Stimulated activated naive B cell treated with anti-CD40 and anti-IgM and Interleukin-4, amounts not matched to agents 10 μg/mL and 1 μg/mL and 100 μg/mL, for 72 hours (primary cell): ENCODE results near the gene FAAP20.
"Not testable (repeated sequence)": the region's sequence is repeated elsewhere in the genome, so short reads cannot be mapped to it uniquely, and the experiment has no call there.

Experiments used
- ATAC-seq, 2 donors: fragments of 150-1000 bp; cut with Tn5 transposase; replicated peaks; 2 replicates each; pipeline ENCODE4 v1.10.0; 2021; ENCODE audit warnings: moderate library complexity in 1 of 2
- DNase-seq: peaks from one replicate; pipeline ENCODE4 v3.0.0; 2021
- H3K27ac Mint-ChIP-seq: one replicate; pipeline ENCODE4 v1.8.0; 2022; ENCODE audit warnings: mild to moderate bottlenecking, mixed read lengths
- H3K27me3 Mint-ChIP-seq, 2 donors: one replicate each; pipeline ENCODE4 v1.8.0; 2022; ENCODE audit warnings: mixed read lengths in 2 of 2
- H3K36me3 Mint-ChIP-seq, 2 donors: one replicate each; pipeline ENCODE4 v1.8.0; 2022; ENCODE audit warnings: mixed read lengths in 2 of 2, mild to moderate bottlenecking in 1 of 2
- H3K4me1 Mint-ChIP-seq, 2 donors: one replicate each; pipeline ENCODE4 v1.8.0; 2022; ENCODE audit warnings: mixed read lengths in 2 of 2, mild to moderate bottlenecking in 1 of 2
- H3K4me3 Mint-ChIP-seq, 2 donors: one replicate each; pipeline ENCODE4 v1.8.0; 2022; ENCODE audit warnings: mild to moderate bottlenecking in 2 of 2, mixed read lengths in 2 of 2, moderate library complexity in 1 of 2
- H3K9me3 Mint-ChIP-seq, 2 donors: one replicate each; pipeline ENCODE4 v1.8.0; 2022; ENCODE audit warnings: mixed read lengths in 2 of 2, mild to moderate bottlenecking in 1 of 2

FAAP20 gene

DNA sequence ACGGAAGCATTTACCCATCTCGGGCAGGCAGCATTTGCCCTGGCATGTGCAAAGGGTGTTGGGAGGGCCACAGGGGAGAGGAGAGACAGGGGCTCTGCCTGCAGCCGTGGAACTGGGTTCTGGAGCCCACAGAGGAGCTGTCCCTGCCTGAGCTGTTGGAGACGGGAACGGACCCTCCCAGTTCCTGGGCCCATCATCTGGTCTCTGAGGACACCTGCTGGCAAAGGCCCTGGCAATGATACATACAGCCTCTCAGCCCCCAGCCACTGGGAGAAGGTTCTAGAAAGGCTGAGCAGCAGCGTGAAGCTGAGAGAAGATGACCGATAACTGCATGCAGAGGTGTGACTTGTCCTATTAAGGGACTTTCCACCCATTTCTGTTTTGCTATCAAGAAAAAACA lies 31.4 kb downstream of the FAAP20 start:
- DNase-seq (no peak), ATAC-seq (no peak)
- H3K27me3 Mint-ChIP-seq = no peaks in the 10 kb centered on the region
- H3K4me1 Mint-ChIP-seq = no peaks in the 10 kb centered on the region
- H3K4me3 Mint-ChIP-seq = no peak overlapping the region
- H3K27ac Mint-ChIP-seq = no peak overlapping the region
- H3K9me3 Mint-ChIP-seq = peaks cover 0 to 3% of the 10 kb centered on the region in 2 donors
- peaks cover 26 to 37% of the 10 kb centered on the region in 2 donors for H3K36me3 Mint-ChIP-seq

DNA sequence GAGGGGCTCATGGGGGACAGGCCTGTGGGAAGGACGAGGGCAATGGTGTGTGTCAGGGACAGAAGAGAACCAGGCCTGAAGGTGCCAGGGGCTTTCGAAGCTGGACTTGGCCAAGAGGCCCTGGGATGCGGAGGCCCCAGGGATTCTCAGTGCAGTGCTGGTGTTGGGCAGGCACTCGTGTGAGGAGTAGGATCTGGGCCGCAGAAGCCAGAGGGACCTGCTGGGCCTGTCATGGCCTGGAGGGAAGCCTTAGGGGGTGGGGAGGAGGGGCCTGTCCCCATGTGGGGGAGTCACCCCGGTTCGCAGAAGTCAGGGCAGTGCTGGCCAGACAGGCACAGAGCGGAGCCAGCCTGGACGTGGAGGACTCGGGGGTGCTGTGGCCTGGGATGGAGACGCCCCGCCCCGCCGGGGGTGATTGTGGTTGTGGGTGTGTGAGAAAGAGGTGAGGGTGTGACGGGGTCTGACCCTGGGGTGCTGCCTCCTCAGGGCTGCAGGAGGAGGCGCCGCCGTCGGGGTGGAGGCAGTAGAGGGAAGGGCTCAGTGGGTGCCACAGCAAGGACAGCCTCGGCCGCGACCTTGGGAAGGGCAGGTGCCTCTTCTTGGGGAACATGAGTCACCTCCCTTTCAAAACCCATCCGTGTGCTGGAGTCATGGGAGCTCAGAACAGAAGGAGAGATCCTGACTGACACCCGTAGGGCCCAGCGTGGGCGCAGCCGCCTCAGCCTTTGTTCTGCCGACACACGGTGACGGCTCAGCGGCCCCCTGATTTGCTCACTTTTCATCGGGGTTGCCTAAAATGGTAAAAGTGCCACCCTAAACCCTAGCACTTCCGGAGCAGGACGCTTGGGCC lies 33.9 kb downstream of the FAAP20 start:
- H3K27me3 Mint-ChIP-seq = no peaks in the 10 kb centered on the region
- no peak overlapping the region for H3K4me3 Mint-ChIP-seq
- H3K9me3 Mint-ChIP-seq = peaks cover 0 to 3% of the 10 kb centered on the region in 2 donors
- peaks cover 37 to 51% of the 10 kb centered on the region in 2 donors for H3K36me3 Mint-ChIP-seq
- DNase-seq = no peak
- H3K27ac Mint-ChIP-seq = no peak overlapping the region
- H3K4me1 Mint-ChIP-seq = no peaks in the 10 kb centered on the region
- no peak for ATAC-seq

DNA sequence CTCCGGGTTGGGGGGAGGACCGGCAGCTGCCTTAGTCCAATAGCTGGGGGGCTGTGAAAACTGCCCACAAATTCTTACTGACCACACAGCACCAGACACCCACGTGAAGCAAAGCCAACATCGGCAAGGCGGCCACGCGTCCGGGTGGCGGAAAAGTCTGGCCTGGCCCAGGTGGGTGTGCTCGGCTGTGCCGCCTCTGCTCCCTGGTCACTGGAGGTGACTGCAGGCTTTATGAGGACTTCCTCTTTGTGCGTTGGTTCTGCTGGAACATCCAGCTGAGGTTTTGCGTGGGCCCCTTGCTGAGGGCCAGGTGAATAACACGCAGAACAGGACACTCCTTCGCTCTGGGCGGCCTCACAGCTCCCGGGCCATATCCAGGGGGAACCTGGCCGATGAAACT lies 35.4 kb downstream of the FAAP20 start:
- Mint-ChIP-seq H3K4me3 (no peak overlapping the region), H3K27ac (no peak overlapping the region), H3K27me3 (no peaks in the 10 kb centered on the region), H3K4me1 (no peaks in the 10 kb centered on the region), H3K9me3 (peaks cover 6 to 9% of the 10 kb centered on the region in 2 donors), H3K36me3 (peaks cover 46 to 55% of the 10 kb centered on the region in 2 donors)
- no peak for DNase-seq
- no peak for ATAC-seq

DNA sequence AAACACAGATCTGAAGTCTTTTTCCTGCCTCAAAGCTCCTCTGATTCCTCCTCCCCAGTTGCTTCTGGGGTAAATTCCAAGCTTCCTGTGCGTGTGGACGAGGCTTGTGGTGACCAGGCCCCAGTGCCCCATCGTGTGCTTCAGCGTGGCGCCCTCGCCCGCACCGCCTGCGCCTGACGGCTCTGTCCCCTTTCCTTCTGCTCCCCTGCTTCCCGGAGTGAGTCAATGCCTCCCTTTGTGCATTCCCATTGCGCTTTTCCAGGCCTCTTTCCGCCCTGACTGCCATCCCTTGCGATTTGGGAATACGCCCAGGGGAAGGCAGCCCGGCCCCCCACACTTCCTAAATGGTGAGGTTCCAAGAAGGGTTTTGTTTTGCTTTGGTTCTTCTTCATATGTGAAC lies 36.3 kb downstream of the FAAP20 start:
- Mint-ChIP-seq H3K4me3 (no peak overlapping the region), H3K36me3 (peaks cover 45 to 55% of the 10 kb centered on the region in 2 donors), H3K27ac (no peak overlapping the region), H3K27me3 (no peaks in the 10 kb centered on the region), H3K9me3 (peaks cover 6 to 9% of the 10 kb centered on the region in 2 donors), H3K4me1 (no peaks in the 10 kb centered on the region)
- no peak for ATAC-seq
- DNase-seq = no peak

DNA sequence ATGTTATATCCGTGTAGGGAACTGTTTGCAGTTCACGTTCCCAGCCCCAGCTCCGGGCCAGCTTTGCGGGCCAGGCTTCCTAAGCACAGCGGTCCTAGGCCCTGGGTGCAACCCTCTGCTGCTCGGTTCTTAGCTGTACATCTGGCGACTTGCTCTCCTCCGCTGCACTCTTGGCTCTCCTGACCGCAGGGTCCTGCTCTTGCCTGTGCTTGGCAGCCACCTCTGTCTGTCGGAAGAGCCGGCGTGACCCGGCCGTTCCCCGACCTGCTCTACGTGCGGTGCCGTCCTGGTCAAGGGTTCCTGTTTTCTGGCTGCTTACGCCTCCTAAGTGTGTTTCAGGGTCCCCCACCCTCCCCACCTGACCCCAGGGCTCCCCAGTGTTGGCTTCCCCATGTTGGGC lies 36.7 kb downstream of the FAAP20 start:
- no peaks in the 10 kb centered on the region for H3K4me1 Mint-ChIP-seq
- H3K9me3 Mint-ChIP-seq = peaks cover 6 to 7% of the 10 kb centered on the region in 2 donors
- H3K36me3 Mint-ChIP-seq = peaks cover 41 to 53% of the 10 kb centered on the region in 2 donors
- no peak overlapping the region for H3K4me3 Mint-ChIP-seq
- DNase-seq = no peak
- H3K27ac Mint-ChIP-seq = no peak overlapping the region
- ATAC-seq = no peak
- H3K27me3 Mint-ChIP-seq = no peaks in the 10 kb centered on the region

DNA sequence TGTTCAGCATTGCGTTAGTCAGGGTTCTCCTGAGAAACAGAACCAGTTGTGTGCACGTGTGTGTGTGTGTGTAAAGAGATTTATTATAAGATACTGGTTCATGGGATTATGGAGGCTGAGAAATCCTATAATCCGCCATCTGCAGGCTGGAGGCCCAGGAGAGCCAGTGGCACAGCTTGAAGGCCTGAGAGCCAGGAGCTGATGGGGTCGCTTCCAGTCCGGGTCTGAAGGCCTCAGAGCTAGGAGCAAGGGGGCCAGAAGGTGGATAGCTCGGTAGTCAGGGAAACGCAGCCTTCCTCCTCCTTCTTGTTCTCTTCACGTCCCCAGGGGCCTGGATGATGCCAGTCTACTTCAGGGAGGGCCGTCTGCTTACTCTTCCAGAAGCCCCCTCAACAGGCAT lies 37.7 kb downstream of the FAAP20 start:
- H3K27me3 Mint-ChIP-seq = no peaks in the 10 kb centered on the region
- H3K9me3 Mint-ChIP-seq = peaks cover 6% of the 10 kb centered on the region in 2 donors
- no peak overlapping the region for H3K4me3 Mint-ChIP-seq
- H3K36me3 Mint-ChIP-seq = peaks cover 42 to 54% of the 10 kb centered on the region in 2 donors
- no peak for ATAC-seq
- no peak for DNase-seq
- H3K4me1 Mint-ChIP-seq = no peaks in the 10 kb centered on the region
- no peak overlapping the region for H3K27ac Mint-ChIP-seq

DNA sequence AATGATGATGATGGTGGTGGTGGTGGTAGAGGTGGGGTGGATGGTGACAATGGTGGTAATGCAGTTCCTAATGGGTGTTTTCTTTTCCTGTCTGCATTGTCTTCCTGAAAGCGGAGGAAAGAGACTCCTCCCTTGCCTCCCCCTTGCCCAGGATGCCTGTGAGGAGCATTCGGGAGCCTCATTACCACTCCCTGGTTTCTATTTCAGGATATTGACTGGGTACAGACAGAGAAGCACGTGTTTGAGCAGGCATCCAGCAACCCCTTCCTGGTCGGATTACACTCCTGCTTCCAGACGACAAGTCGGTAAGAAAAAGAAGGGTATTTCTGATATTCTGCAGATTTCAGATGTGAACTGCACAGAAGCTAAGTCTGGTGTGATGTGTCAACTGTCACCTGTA lies 38.8 kb downstream of the FAAP20 start:
- DNase-seq = no peak
- Mint-ChIP-seq H3K4me1 (no peaks in the 10 kb centered on the region), H3K4me3 (no peak overlapping the region), H3K36me3 (peaks cover 42 to 55% of the 10 kb centered on the region in 2 donors), H3K9me3 (peaks cover 6% of the 10 kb centered on the region in 2 donors), H3K27ac (no peak overlapping the region), H3K27me3 (no peaks in the 10 kb centered on the region)
- no peak for ATAC-seq

DNA sequence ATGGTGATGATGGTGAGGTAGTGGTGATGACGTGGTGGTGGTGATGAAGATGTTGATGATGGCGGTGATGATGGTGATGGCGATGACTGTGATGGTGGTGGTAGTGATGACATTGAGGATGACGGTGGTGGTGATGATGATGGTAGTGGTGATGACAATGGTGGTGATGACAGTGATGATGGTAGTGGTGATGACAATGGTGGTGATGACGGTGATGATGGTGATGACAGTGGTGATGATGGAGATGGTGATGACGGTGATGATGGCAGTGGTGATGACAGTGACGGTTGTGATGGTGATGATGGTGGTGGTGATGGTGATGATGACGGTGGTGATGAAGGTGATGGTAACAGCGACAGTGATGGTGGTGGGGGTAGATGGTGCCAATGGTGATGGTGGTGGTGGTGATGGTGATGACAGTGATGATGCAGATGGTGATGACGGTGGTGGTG lies 39.4 kb downstream of the FAAP20 start:
- DNase-seq (no peak), ATAC-seq (no peak)
- no peak overlapping the region for H3K27ac Mint-ChIP-seq
- no peaks in the 10 kb centered on the region for H3K4me1 Mint-ChIP-seq
- peaks cover 6% of the 10 kb centered on the region in 2 donors for H3K9me3 Mint-ChIP-seq
- H3K36me3 Mint-ChIP-seq = peaks cover 44 to 52% of the 10 kb centered on the region in 2 donors
- H3K4me3 Mint-ChIP-seq = no peak overlapping the region
- H3K27me3 Mint-ChIP-seq = no peaks in the 10 kb centered on the region

DNA sequence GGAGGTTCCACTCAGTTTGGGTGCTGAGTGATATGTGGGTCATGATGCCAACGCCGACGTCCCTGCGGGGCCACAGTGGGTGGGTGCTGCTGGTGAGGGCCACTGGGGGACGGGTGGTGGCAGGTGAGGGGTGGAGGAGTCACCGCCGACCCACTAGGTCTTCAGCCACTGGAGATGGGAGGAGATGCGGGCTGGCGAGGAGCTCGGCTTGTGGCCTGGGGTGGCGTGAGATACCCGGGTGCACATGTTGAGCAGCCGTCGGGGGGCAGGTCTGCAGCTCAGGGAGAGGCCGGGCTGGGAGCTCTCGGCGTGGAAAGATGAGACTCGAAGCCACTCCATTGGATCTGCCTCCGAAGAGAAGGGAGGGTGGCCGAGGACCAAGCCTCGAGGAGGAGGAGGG lies 40.5 kb downstream of the FAAP20 start:
- ATAC-seq (no peak), DNase-seq (no peak)
- H3K36me3 Mint-ChIP-seq = peaks cover 42 to 48% of the 10 kb centered on the region in 2 donors
- no peaks in the 10 kb centered on the region for H3K27me3 Mint-ChIP-seq
- H3K27ac Mint-ChIP-seq = no peak overlapping the region
- no peaks in the 10 kb centered on the region for H3K4me1 Mint-ChIP-seq
- H3K4me3 Mint-ChIP-seq = no peak overlapping the region
- peaks cover 6% of the 10 kb centered on the region in 2 donors for H3K9me3 Mint-ChIP-seq

DNA sequence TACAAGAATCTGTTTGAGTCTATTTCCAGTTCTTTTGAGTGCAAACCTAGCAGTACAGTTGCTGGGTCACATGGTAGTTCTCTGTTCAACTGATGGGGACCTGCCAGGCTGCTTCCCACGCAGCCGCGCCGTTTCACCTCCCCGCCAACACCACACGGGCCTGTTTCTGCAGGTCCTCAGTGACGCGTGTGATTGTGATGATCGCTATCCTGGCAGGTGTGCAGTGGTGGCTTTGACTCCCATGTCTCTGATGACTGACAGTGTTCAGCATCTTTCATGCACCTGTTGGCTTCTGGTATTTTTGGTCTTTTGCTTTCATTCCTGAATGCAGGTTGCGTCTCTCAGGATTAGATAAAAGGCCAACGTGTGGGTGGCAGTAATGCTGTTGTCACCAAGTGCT lies 41.6 kb downstream of the FAAP20 start:
- Mint-ChIP-seq H3K4me3 (no peak overlapping the region), H3K27me3 (no peaks in the 10 kb centered on the region), H3K4me1 (no peaks in the 10 kb centered on the region), H3K27ac (no peak overlapping the region), H3K36me3 (peaks cover 34 to 42% of the 10 kb centered on the region in 2 donors), H3K9me3 (peaks cover 6% of the 10 kb centered on the region in 2 donors)
- DNase-seq = no peak
- ATAC-seq = no peak

DNA sequence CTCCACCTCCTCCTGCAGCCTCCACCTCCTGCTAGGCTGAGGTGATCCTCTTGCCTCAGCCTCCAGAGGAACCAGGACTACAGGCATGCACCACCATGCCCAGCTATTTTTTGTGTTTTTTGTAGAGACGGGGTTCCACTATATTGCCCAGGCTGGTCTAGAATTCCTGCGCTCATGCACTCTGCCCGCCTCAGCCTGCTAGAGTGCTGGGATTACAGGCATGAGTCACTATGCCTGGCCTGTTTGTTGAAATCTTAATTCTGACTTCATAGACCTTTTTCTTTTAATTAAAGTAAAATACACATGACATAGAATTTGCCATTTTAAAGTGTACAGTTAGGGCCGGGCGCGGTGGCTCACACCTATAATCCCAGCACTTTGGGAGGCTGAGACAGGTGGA lies 42.7 kb downstream of the FAAP20 start:
- H3K36me3 Mint-ChIP-seq = peaks cover 31 to 42% of the 10 kb centered on the region in 2 donors
- H3K4me3 Mint-ChIP-seq = no peak overlapping the region
- H3K27me3 Mint-ChIP-seq = no peaks in the 10 kb centered on the region
- no peaks in the 10 kb centered on the region for H3K4me1 Mint-ChIP-seq
- ATAC-seq = no peak
- DNase-seq = no peak
- H3K9me3 Mint-ChIP-seq = peaks cover 6% of the 10 kb centered on the region in 2 donors
- no peak overlapping the region for H3K27ac Mint-ChIP-seq

DNA sequence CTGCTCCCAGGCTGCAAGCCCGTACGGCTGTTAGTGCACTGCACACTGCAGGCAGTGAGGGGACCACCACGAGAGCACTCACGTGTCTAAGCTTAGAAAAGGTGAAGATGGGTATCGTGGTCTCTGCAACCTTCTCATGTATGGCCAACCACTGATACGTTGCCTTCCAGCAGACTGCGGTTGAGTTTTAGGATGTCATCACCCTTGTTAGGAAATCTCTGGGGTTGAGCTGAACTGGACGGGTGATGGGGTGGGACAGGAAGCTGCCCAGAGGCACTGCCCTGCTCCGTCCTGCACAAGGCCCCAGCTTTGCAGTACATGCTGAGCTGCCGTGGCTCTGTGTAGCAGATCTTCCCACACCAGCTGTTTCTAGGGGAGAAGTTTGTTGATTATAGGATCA lies 43.3 kb downstream of the FAAP20 start:
- ATAC-seq = no peak
- Mint-ChIP-seq H3K4me1 (no peaks in the 10 kb centered on the region), H3K4me3 (no peak overlapping the region), H3K9me3 (peaks cover 6% of the 10 kb centered on the region in 2 donors), H3K27ac (no peak overlapping the region), H3K27me3 (no peaks in the 10 kb centered on the region), H3K36me3 (peaks cover 25 to 35% of the 10 kb centered on the region in 2 donors)
- no peak for DNase-seq

DNA sequence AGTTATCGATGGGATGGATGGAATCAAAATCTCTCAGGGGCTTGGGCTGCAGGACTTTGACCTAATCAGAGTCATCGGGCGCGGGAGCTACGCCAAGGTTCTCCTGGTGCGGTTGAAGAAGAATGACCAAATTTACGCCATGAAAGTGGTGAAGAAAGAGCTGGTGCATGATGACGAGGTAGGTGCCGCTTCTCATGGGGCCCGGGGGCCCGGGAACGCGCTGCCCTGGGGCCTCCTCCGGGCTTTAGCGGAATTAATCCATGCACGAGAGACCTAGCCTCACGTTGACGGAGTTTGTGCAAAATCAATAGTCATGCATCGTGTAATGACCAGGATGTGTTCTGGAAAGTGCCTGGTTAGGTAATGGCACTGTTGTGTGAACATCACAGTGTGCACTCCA lies 43.8 kb downstream of the FAAP20 start:
- H3K36me3 Mint-ChIP-seq = peaks cover 25 to 32% of the 10 kb centered on the region in 2 donors
- no peak overlapping the region for H3K4me3 Mint-ChIP-seq
- H3K27me3 Mint-ChIP-seq = no peaks in the 10 kb centered on the region
- peaks cover 6% of the 10 kb centered on the region in 2 donors for H3K9me3 Mint-ChIP-seq
- H3K27ac Mint-ChIP-seq = no peak overlapping the region
- ATAC-seq (no peak), DNase-seq (no peak)
- no peaks in the 10 kb centered on the region for H3K4me1 Mint-ChIP-seq

DNA sequence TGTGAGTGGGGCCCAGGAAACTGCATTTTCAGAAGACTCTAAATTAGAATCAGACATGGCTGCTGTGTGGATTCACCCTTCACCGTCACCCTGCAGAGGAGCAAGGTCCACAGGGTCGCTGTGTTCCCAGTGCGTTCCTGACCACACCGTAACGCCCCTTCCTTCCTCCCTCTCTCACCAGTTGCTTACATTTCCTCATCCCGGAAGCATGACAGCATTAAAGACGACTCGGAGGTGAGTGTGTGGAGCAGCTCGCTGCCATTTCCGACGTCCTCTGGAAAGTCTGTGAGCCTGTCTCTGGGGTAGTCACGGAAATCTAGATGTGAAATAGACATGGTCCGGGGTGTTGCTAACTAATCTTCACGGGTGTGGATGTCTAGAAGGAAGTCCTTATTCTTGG lies 45.9 kb downstream of the FAAP20 start:
- no peak overlapping the region for H3K27ac Mint-ChIP-seq
- no peak overlapping the region for H3K4me3 Mint-ChIP-seq
- ATAC-seq = no peak
- peaks cover 8 to 11% of the 10 kb centered on the region in 2 donors for H3K36me3 Mint-ChIP-seq
- no peak for DNase-seq
- H3K27me3 Mint-ChIP-seq = no peaks in the 10 kb centered on the region
- H3K4me1 Mint-ChIP-seq = no peaks in the 10 kb centered on the region
- no peaks in the 10 kb centered on the region for H3K9me3 Mint-ChIP-seq

DNA sequence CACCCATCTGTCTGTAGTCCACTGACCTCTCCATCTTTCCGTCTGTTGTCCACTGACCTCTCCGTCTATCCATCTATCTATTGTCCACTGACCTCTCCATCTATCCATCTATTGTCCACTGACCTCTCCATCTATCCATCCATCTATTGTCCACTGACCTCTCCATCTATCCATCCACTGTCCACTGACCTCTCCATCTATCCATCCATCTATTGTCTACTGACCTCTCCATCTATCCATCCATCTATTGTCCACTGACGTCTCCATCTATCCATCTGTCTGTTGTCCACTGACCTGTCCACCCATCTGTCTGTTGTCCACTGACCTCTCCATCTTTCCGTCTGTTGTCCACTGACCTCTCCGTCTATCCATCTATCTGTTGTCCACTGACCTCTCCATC lies 46.7 kb downstream of the FAAP20 start:
- H3K9me3 Mint-ChIP-seq, H3K4me1 Mint-ChIP-seq, H3K36me3 Mint-ChIP-seq, ATAC-seq, H3K27me3 Mint-ChIP-seq, H3K27ac Mint-ChIP-seq, H3K4me3 Mint-ChIP-seq, DNase-seq: not testable (repeated sequence)
